Ureter (tissue), 1 donor: ENCODE measurements around the gene ZSCAN30. TPM values are rescaled to one million over a fixed set of nuclear protein-coding genes. Genes with fewer than 3 reads are reported as not detected.
A peak's percentile ranks its signal among the peaks of the same experiment; 100 is the strongest.

Experiments used
- DNase-seq: peaks from one replicate; pipeline ENCODE4 v3.0.0-alpha.2; 2020; ENCODE audit warnings: low spot score
- total RNA-seq: library from RNA; stranded (reverse); gene quantifications from one replicate; pipeline ENCODE4 v1.2.4, GENCODE V29; 2023
- donor health status: DM: yes; HTN: yes; CAD: no.

The ZSCAN30 gene
- 23.5 TPM for total RNA-seq

- peak; percentile 96 for DNase-seq
Observed at GRCh38 chr18:35290094-35290735, at the start of gene ZSCAN30. Gene ZSCAN30, minus strand, starts transcription at chr18:35290229. Its CDS starts 25,877 bp downstream, at chr18:35264352.

GRCh38 chr18:35337286-35337685 is 47.3 kb upstream of the ZSCAN30 start:
- DNase-seq: no peak

GRCh38 chr18:35335866-35336265 is 45.8 kb upstream of the ZSCAN30 start:
- DNase-seq: no peak

GRCh38 chr18:35334821-35335220 is 44.8 kb upstream of the ZSCAN30 start:
- no peak for DNase-seq

GRCh38 chr18:35334212-35334611 is 44.2 kb upstream of the ZSCAN30 start:
- no peak for DNase-seq

- DNase-seq: no peak
Observed at GRCh38 chr18:35331367-35332087, 41.5 kb upstream of the ZSCAN30 start.

- no peak for DNase-seq
Observed at GRCh38 chr18:35328868-35329267, 38.8 kb upstream of the ZSCAN30 start.

- no peak for DNase-seq
Observed at GRCh38 chr18:35326695-35327387, 36.8 kb upstream of the ZSCAN30 start.

- DNase-seq: no peak
Observed at GRCh38 chr18:35324926-35325655, 35.1 kb upstream of the ZSCAN30 start.

- no peak for DNase-seq
Observed at GRCh38 chr18:35322486-35323458, 32.7 kb upstream of the ZSCAN30 start.

- no peak for DNase-seq
Observed at GRCh38 chr18:35311496-35311895, 21.5 kb upstream of the ZSCAN30 start.

- no peak for DNase-seq
Observed at GRCh38 chr18:35306588-35307250, 16.7 kb upstream of the ZSCAN30 start.

GRCh38 chr18:35303610-35304009 is 13.6 kb upstream of the ZSCAN30 start:
- no peak for DNase-seq

GRCh38 chr18:35296060-35296459 is 6.0 kb upstream of the ZSCAN30 start:
- no peak for DNase-seq

GRCh38 chr18:35291166-35291565 is 1.1 kb upstream of the ZSCAN30 start:
- no peak for DNase-seq

GRCh38 chr18:35289727-35290093 is 319 bp downstream of the ZSCAN30 start:
- DNase-seq: peak; percentile 43

GRCh38 chr18:35289293-35289692 is 736 bp downstream of the ZSCAN30 start:
- no peak for DNase-seq

GRCh38 chr18:35284841-35285240 is 5.2 kb downstream of the ZSCAN30 start:
- DNase-seq: no peak

- DNase-seq: no peak
Observed at GRCh38 chr18:35283923-35284794, 5.9 kb downstream of the ZSCAN30 start.
